ENCODE measurements around the gene ADAMTS20. TPM values are rescaled to one million over a fixed set of nuclear protein-coding genes. Genes with fewer than 3 reads are reported as not detected.

Gene ADAMTS20
- total RNA-seq, 1 donor from 2014 or later, result not detected

- DNase-seq (ENCODE audit: low spot score), result no peak
Measured at GRCh38 chr12:43317156-43317555, 234.8 kb downstream of the ADAMTS20 start.

GRCh38 chr12:43316520-43316919 is 235.5 kb downstream of the ADAMTS20 start:
- DNase-seq (ENCODE audit: low spot score), result no peak

GRCh38 chr12:43315961-43316360 is 236.0 kb downstream of the ADAMTS20 start:
- no peak for DNase-seq (ENCODE audit: low spot score)

GRCh38 chr12:43312991-43313505 is 239.0 kb downstream of the ADAMTS20 start:
- no peak for DNase-seq (ENCODE audit: low spot score)

- DNase-seq (ENCODE audit: low spot score), result no peak
Measured at GRCh38 chr12:43310596-43310995, 241.4 kb downstream of the ADAMTS20 start.

GRCh38 chr12:43309959-43310358 is 242.0 kb downstream of the ADAMTS20 start:
- DNase-seq (ENCODE audit: low spot score), result no peak

- DNase-seq (ENCODE audit: low spot score), result no peak
Measured at GRCh38 chr12:43308776-43309175, 243.2 kb downstream of the ADAMTS20 start.

GRCh38 chr12:43307126-43307525 is 244.9 kb downstream of the ADAMTS20 start:
- no peak for DNase-seq (ENCODE audit: low spot score)

GRCh38 chr12:43306066-43306465 is 245.9 kb downstream of the ADAMTS20 start:
- DNase-seq (ENCODE audit: low spot score), result no peak

GRCh38 chr12:43305065-43305464 is 246.9 kb downstream of the ADAMTS20 start:
- no peak for DNase-seq (ENCODE audit: low spot score)

Other genes starting within 250 kb of the ADAMTS20 start
- gene PUS7L, start 206.6 kb upstream of the ADAMTS20 start, total RNA-seq, result 10.3 TPM
- gene IRAK4, start 206.7 kb upstream of the ADAMTS20 start, total RNA-seq, result 14.3 TPM